CD4-positive, alpha-beta T cell treated with Interleukin-4 for 4 hours (primary cell): Measurements from ENCODE around the gene RAB33B.
"Not testable (repeated sequence)": the region's sequence is repeated elsewhere in the genome, so short reads cannot be mapped to it uniquely, and the experiment has no call there.

Experiments used
- DNase-seq: peaks from one replicate; pipeline ENCODE4 v3.0.0-alpha.2; 2020

The RAB33B gene

GRCh38 chr4:139465922-139466321 is 12.0 kb downstream of the RAB33B start:
- no peak for DNase-seq

GRCh38 chr4:139468756-139469155 is 14.8 kb downstream of the RAB33B start:
- DNase-seq, result not testable (repeated sequence)

GRCh38 chr4:139469216-139469615 is 15.3 kb downstream of the RAB33B start:
- DNase-seq, result no peak

- DNase-seq, result no peak
These were observed 15.9 kb downstream of the RAB33B start for GRCh38 chr4:139469869-139470268.

GRCh38 chr4:139470295-139470694 is 16.4 kb downstream of the RAB33B start:
- no peak for DNase-seq

GRCh38 chr4:139470997-139471665 is 17.2 kb downstream of the RAB33B start:
- DNase-seq, result no peak

- no peak for DNase-seq
These were observed 18.9 kb downstream of the RAB33B start for GRCh38 chr4:139472852-139473251.

GRCh38 chr4:139476363-139476762 is 22.4 kb downstream of the RAB33B start:
- no peak for DNase-seq

GRCh38 chr4:139481465-139481864 is 27.5 kb downstream of the RAB33B start:
- DNase-seq, result no peak

- DNase-seq, result no peak
These were observed 29.1 kb downstream of the RAB33B start for GRCh38 chr4:139483000-139483399.

- DNase-seq, result no peak
These were observed 30.9 kb downstream of the RAB33B start for GRCh38 chr4:139484783-139485311.

- DNase-seq, result no peak
These were observed 34.5 kb downstream of the RAB33B start for GRCh38 chr4:139488442-139488841.

- no peak for DNase-seq
These were observed 35.7 kb downstream of the RAB33B start for GRCh38 chr4:139489638-139490037.

- DNase-seq, result no peak
These were observed 38.5 kb downstream of the RAB33B start for GRCh38 chr4:139492429-139492828.

GRCh38 chr4:139493176-139493575 is 39.3 kb downstream of the RAB33B start:
- no peak for DNase-seq

GRCh38 chr4:139499186-139499585 is 45.3 kb downstream of the RAB33B start:
- no peak for DNase-seq

GRCh38 chr4:139501117-139501516 is 47.2 kb downstream of the RAB33B start:
- no peak for DNase-seq

GRCh38 chr4:139501527-139501926 is 47.6 kb downstream of the RAB33B start:
- no peak for DNase-seq

GRCh38 chr4:139501927-139502899 is 48.3 kb downstream of the RAB33B start:
- DNase-seq, result no peak

GRCh38 chr4:139503622-139504166 is 49.8 kb downstream of the RAB33B start:
- no peak for DNase-seq

GRCh38 chr4:139506774-139507173 is 52.9 kb downstream of the RAB33B start:
- no peak for DNase-seq

- no peak for DNase-seq
These were observed 54.8 kb downstream of the RAB33B start for GRCh38 chr4:139508581-139509237.
